Ascending aorta (tissue), 2 donors: ENCODE results near the gene DMXL1. TPM values are rescaled to one million over a fixed set of nuclear protein-coding genes. Genes with fewer than 3 reads are reported as not detected.
"Not testable (repeated sequence)": the region's sequence is repeated elsewhere in the genome, so short reads cannot be mapped to it uniquely, and the experiment has no call there.

Experiments
- DNase-seq, 2 donors: peaks; one replicate each; pipeline ENCODE4 v3.0.0-alpha.2; 2019; ENCODE audit warnings: low spot score in 2 of 2
- H3K27ac ChIP-seq, 2 donors: fragments of 200-600 bp; sonication (generic); one replicate each; pipeline ENCODE4 v1.5.1; 2016 to 2017; ENCODE audit warnings: mild to moderate bottlenecking in 1 of 2
- H3K27me3 ChIP-seq: fragments of 200-600 bp; sonication (generic); one replicate; pipeline ENCODE4 v1.5.1; 2017
- H3K36me3 ChIP-seq, 2 donors: fragments of 200-600 bp; sonication (generic); one replicate each; pipeline ENCODE4 v1.5.1; 2016
- H3K4me1 ChIP-seq, 2 donors: fragments of 200-600 bp; sonication (generic); one replicate each; pipeline ENCODE4 v1.5.1; 2016 to 2017; ENCODE audit warnings: mild to moderate bottlenecking in 1 of 2
- H3K4me3 ChIP-seq, 2 donors: fragments of 200-600 bp; sonication (generic); one replicate each; pipeline ENCODE4 v1.5.1; 2016 to 2017; ENCODE audit warnings: mild to moderate bottlenecking in 1 of 2
- H3K9me3 ChIP-seq, 2 donors: fragments of 200-600 bp; sonication (generic); one replicate each; pipeline ENCODE4 v1.5.1; 2016
- intact Hi-C: fragments of 100-400 bp; cut with DNase I; formaldehyde crosslinking; loops from one replicate; pipeline ENCODE4 v1.15.1; 2023
- total RNA-seq: library from RNA; depleted of rRNA; stranded (reverse); fragments of >200 nt; gene quantifications from one replicate; pipeline ENCODE4 v1.1.0, GENCODE V29; 2016
- TF ChIP-seq, protein P1 (sequence below), 3 experiments: fragments of 200-600 bp in 2 of 3; fragments of 450-650 bp in 1 of 3; sonication (generic) in 2 of 3; IDR thresholded peaks; one replicate each; pipeline ENCODE4 v1.5.1; 2016 to 2019; ENCODE audit warnings: antibody characterized with exemption in 3 of 3, mild to moderate bottlenecking in 1 of 3, moderate library complexity in 1 of 3

DMXL1 gene
- total RNA-seq, 1 donor from 2014 or later = 136 TPM

DNA sequence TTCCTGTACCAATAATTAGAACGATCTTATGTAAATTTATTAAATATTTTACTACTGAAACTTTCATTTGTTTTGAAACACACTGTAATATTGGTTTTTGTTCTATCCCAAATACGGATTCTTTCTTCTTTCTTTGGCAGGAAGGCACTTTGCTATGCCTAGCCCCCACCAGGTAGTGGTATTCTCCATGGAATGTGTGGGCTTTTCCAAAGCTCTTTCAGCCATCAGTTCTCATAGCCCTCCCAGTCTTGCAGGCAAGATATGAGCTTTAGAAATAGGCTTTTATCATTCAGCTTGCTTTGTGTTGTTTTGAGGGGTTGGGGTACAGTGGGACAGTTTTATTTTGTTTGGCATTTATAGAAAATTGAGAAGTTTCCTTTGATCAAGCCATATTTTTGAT lies 107.5 kb downstream of the DMXL1 start:
- no peaks in the 10 kb centered on the region for H3K4me1 ChIP-seq
- no peak for DNase-seq
- TF ChIP-seq, protein P1, sequence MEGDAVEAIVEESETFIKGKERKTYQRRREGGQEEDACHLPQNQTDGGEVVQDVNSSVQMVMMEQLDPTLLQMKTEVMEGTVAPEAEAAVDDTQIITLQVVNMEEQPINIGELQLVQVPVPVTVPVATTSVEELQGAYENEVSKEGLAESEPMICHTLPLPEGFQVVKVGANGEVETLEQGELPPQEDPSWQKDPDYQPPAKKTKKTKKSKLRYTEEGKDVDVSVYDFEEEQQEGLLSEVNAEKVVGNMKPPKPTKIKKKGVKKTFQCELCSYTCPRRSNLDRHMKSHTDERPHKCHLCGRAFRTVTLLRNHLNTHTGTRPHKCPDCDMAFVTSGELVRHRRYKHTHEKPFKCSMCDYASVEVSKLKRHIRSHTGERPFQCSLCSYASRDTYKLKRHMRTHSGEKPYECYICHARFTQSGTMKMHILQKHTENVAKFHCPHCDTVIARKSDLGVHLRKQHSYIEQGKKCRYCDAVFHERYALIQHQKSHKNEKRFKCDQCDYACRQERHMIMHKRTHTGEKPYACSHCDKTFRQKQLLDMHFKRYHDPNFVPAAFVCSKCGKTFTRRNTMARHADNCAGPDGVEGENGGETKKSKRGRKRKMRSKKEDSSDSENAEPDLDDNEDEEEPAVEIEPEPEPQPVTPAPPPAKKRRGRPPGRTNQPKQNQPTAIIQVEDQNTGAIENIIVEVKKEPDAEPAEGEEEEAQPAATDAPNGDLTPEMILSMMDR (IDR thresholded peaks at IDR 0.05) = no peak
- no peak overlapping the region for H3K27ac ChIP-seq
- H3K4me3 ChIP-seq = no peak overlapping the region
- intact Hi-C loops = no loop called here
- peaks cover 0 to 1% of the 10 kb centered on the region in 2 donors for H3K36me3 ChIP-seq
- no peaks in the 10 kb centered on the region for H3K27me3 ChIP-seq
- no peaks in the 10 kb centered on the region for H3K9me3 ChIP-seq

DNA sequence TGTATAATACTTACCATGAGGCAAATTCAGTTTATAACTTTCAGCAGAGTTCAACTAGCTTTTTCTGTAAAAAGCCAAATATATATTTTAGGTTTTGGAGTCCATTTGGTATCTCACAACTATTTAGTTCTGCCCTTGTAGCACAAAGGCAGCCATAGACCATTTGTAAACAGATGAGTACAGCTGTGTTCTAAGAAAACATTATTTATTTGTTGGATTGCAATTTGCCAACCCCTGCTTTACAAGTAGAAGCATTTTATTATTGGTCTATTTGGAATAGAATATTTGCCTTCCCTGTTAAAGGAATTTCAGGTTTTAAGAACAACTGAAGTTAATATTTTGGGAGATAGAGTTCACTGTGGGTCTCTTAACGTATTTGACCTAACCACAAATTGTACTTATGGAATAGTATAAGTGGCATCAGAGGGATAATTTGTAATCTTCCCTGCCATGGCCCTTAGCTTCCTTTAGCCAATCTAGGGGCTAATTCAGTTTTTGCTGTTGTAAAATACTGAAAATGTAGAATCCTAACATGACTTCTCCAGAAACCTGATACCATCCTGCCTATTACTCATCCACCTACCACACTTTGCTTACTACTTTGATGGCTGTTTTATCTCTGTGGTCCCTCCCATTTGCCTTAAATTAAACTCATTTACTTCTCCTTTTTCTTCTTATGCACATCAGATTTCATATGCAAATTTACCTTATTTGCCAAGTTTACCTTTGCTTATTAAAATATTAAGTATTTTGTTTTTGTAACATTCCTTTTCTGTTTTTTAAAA lies 109.2 kb downstream of the DMXL1 start:
- DNase-seq = no peak
- intact Hi-C loops = no loop called here
- Histone ChIP-seq H3K4me3 (no peak overlapping the region), H3K4me1 (no peaks in the 10 kb centered on the region), H3K27me3 (no peaks in the 10 kb centered on the region), H3K27ac (no peak overlapping the region), H3K36me3 (peaks cover 0 to 6% of the 10 kb centered on the region in 2 donors), H3K9me3 (no peaks in the 10 kb centered on the region)
- TF ChIP-seq, protein P1 (IDR thresholded peaks at IDR 0.05) = no peak

DNA sequence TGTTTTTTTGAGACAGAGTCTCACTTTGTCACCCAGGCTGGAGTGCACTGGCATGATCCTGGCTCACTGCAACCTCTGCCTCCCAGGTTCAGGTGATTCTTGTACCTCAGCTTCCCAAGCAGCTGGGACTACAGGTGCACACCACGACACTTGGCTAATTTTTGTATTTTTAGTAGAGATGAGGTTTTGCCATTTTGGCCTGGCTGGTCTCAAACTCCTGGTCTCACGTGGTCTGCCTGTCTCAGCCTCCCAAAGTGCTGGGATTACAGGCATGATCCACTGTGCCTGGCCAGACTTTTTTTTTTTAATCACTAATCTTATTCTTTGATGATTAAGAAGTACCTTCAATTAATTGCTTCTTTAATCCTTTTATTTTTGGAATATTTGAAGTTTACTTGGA lies 114.6 kb downstream of the DMXL1 start:
- H3K27ac ChIP-seq, intact Hi-C loops, H3K27me3 ChIP-seq, DNase-seq, H3K4me3 ChIP-seq, H3K4me1 ChIP-seq, H3K9me3 ChIP-seq: not testable (repeated sequence)
- H3K36me3 ChIP-seq = peaks cover 4 to 10% of the 10 kb centered on the region in 2 donors

DNA sequence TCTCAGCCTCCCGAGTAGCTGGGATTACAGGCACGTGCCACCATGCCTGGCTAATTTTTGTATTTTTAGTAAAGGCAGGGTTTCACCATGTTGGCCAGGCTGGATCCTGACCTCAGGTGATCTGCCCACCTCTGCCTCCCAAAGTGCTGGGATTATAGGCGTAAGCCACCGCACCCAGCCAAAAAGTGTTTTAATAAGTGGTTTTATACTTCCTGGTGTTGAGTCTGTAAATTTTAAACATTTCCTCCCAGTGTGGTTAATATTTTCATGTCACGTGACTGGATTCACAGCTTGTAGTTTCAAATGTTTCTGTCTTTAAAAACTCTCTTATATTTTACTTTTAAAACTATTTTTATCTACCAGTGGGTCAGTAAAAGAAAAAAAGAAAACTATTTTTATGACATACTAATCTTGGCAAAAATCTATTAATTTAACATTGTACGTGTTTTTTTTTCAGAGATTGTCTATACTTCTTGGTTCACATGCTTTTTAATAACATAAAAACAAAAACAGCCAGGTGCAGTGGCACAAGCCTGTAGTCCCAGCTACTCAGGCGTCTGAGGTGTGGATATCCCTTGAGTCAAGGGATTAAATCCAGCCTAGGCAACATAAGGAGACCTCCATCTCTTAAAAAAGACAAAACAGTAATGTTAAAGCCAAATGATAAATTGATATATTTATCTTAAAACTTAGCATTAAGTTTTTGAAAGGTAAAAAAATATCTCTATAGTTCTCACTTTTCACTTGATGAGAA lies 117.1 kb downstream of the DMXL1 start:
- TF ChIP-seq, protein P1 (IDR thresholded peaks at IDR 0.05) = no peak
- DNase-seq = no peak
- Histone ChIP-seq H3K36me3 (peaks cover 5 to 22% of the 10 kb centered on the region in 2 donors), H3K27me3 (no peaks in the 10 kb centered on the region), H3K9me3 (no peaks in the 10 kb centered on the region), H3K4me1 (no peaks in the 10 kb centered on the region), H3K27ac (no peak overlapping the region), H3K4me3 (no peak overlapping the region)
- intact Hi-C loops = no loop called here

DNA sequence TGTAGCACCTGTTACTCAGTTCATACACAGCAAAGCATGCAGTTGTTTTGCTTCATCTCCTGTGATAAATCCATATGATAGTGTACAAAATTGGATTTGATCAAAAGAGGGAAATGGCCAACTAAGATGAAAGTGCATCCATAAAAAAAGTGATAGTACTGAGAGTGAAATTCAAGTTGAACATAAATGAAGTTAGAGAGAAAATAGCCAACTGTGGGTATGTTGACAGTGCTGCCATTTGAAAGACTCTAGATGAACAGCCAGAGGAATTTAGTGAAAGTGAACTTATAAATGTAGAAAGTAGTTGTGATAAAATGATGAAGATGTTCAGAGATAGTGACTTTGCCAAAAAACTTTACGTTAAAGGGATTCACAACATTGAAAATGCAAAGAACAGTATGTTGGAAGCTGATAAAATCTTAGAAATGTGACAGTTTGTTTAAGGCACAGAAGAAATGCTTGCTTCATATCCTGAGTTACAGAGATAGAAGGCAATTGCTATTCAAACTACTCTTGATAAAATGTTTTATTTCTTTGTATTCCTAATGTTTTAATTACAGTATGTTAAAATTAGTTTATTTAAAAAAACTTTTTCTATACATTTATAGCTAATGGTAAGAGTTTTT lies 119.7 kb downstream of the DMXL1 start:
- intact Hi-C loops = no loop called here
- H3K4me3 ChIP-seq = no peak overlapping the region
- DNase-seq = no peak
- no peak overlapping the region for H3K27ac ChIP-seq
- TF ChIP-seq, protein P1 (IDR thresholded peaks at IDR 0.05) = no peak
- no peaks in the 10 kb centered on the region for H3K9me3 ChIP-seq
- H3K4me1 ChIP-seq = no peaks in the 10 kb centered on the region
- H3K27me3 ChIP-seq = no peaks in the 10 kb centered on the region
- H3K36me3 ChIP-seq = peaks cover 5 to 20% of the 10 kb centered on the region in 2 donors

DNA sequence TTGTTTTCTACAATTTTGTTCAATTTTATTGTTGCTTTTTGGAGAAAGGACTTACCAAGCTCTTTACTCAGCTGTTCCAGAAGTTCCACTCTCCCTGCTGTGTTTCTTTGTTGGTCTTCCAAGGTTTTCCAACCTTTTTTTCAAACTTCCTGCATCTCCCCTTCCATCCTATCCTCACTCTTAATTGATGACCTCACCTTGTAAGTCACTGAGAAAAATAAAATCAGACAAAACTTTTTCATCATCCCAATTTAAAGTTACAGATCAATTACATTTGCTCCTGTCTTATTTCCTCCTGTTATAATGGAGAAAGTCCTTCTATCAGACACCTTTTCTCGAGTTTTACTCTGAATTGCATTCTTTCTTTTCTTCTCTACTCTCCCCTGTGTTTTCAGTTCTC lies 121.1 kb downstream of the DMXL1 start:
- peaks cover 12 to 25% of the 10 kb centered on the region in 2 donors for H3K36me3 ChIP-seq
- no peak overlapping the region for H3K4me3 ChIP-seq
- intact Hi-C loops = no loop called here
- TF ChIP-seq, protein P1 (IDR thresholded peaks at IDR 0.05) = no peak
- no peaks in the 10 kb centered on the region for H3K9me3 ChIP-seq
- H3K27me3 ChIP-seq = no peaks in the 10 kb centered on the region
- DNase-seq = no peak
- no peak overlapping the region for H3K27ac ChIP-seq
- no peaks in the 10 kb centered on the region for H3K4me1 ChIP-seq
